Gastrocnemius medialis (tissue), 4 donors: ENCODE results near the gene C14orf39. TPM values are rescaled to one million over a fixed set of nuclear protein-coding genes. Genes with fewer than 3 reads are reported as not detected.
A peak's percentile ranks its signal among the peaks of the same experiment; 100 is the strongest.
"Not testable (repeated sequence)": the region's sequence is repeated elsewhere in the genome, so short reads cannot be mapped to it uniquely, and the experiment has no call there.

ENCODE experiments used
- ATAC-seq, 2 donors: fragments of 150-250 bp; one replicate each; pipeline ENCODE4 v1.9.1; 2016
- DNase-seq, 2 donors: peaks; one replicate each; pipeline ENCODE4 v3.0.0-alpha.2; 2019
- H3K27ac ChIP-seq, 4 donors: fragments of 200-600 bp; sonication (generic); 1 replicate in 1 of 4; 2 replicates in 3 of 4; pipeline ENCODE4 v1.5.1; 2016 to 2018; ENCODE audit warnings: mild to moderate bottlenecking in 2 of 4, moderate library complexity in 1 of 4
- H3K27me3 ChIP-seq, 3 donors: fragments of 200-600 bp; sonication (generic) in 2 of 3; 1 replicate in 1 of 3; 2 replicates in 2 of 3; pipeline versions ENCODE4 v1.5.1 to v1.6.0; 2016 to 2019; ENCODE audit warnings: mild to moderate bottlenecking in 1 of 3, moderate library complexity in 1 of 3
- H3K36me3 ChIP-seq, 2 donors: fragments of 200-600 bp; sonication (generic) in 1 of 2; one replicate each; pipeline ENCODE4 v1.5.1; 2017 to 2018
- H3K4me1 ChIP-seq, 2 donors: fragments of 200-600 bp; sonication (generic) in 1 of 2; one replicate each; pipeline ENCODE4 v1.5.1; 2016 to 2017; ENCODE audit warnings: mild to moderate bottlenecking in 2 of 2
- H3K4me3 ChIP-seq, 4 donors: fragments of 200-600 bp; sonication (generic) in 3 of 4; 1 replicate in 1 of 4; 2 replicates in 3 of 4; pipeline ENCODE4 v1.5.1; 2016 to 2019; ENCODE audit warnings: mild to moderate bottlenecking in 2 of 4
- H3K9me3 ChIP-seq, 3 donors: fragments of 200-600 bp; sonication (generic) in 2 of 3; 1 replicate in 1 of 3; 2 replicates in 2 of 3; pipeline ENCODE4 v1.5.1; 2016 to 2019
- CTCF ChIP-seq, 5 experiments: fragments of 450-650 bp in 3 of 5; fragments of 200-600 bp in 2 of 5; sonication (generic) in 2 of 5; IDR thresholded peaks in 4 of 5; conservative IDR thresholded peaks in 1 of 5; 1 replicate in 4 of 5; 2 replicates in 1 of 5; pipeline ENCODE4 v1.5.1; 2016 to 2019; ENCODE audit warnings: antibody characterized with exemption in 5 of 5, mild to moderate bottlenecking in 3 of 5, moderate library complexity in 3 of 5
- POLR2A ChIP-seq, 2 donors: fragments of 450-650 bp; IDR thresholded peaks; one replicate each; pipeline ENCODE4 v1.6.1; 2017; ENCODE audit warnings: antibody characterized with exemption in 2 of 2, mild to moderate bottlenecking in 2 of 2, moderate library complexity in 2 of 2
- in situ Hi-C, 4 donors: fragments of 200-750 bp; cut with MboI; loops; one replicate each; pipeline versions ENCODE4 v1.15.0 to v1.8.0; 2017; ENCODE audit warnings: low sequenced_read_pairs in 4 of 4
- intact Hi-C: fragments of 100-400 bp; cut with DNase I; formaldehyde crosslinking; loops from one replicate; pipeline ENCODE4 v1.15.1; 2023; ENCODE audit warnings: low total_unique reads
- total RNA-seq, 4 donors: library from RNA; depleted of rRNA; stranded (reverse); fragments of >200 nt; gene quantifications; one replicate each; pipeline versions ENCODE4 v1.1.0 to v1.2.3, GENCODE V29; 2016

The C14orf39 gene
- total RNA-seq, 4 donors from 2014 or later, result 1.1 to 3.3 (median 2.4) TPM

- no peaks in the 10 kb centered on the region for H3K36me3 ChIP-seq
- H3K27me3 ChIP-seq, result no peaks in the 10 kb centered on the region
- DNase-seq (no peak), ATAC-seq (no peak)
- intact Hi-C loops, result no loop called here
- no peak overlapping the region for H3K27ac ChIP-seq
- no peaks in the 10 kb centered on the region for H3K4me1 ChIP-seq
- TF ChIP-seq CTCF (IDR thresholded peaks at IDR 0.05 in 4 of 5, conservative IDR thresholded peaks at IDR 0.05 in 1 of 5), result no peak
- no peak for TF ChIP-seq POLR2A (IDR thresholded peaks at IDR 0.05)
- H3K4me3 ChIP-seq, result no peak overlapping the region
- no peaks in the 10 kb centered on the region for H3K9me3 ChIP-seq
- in situ Hi-C loops, result no loop called here
These were observed 65.8 kb downstream of the C14orf39 start for GRCh38 chr14:60420050-60420449.

GRCh38 chr14:60397550-60397949 is 88.3 kb downstream of the C14orf39 start:
- H3K4me3 ChIP-seq, H3K27ac ChIP-seq, intact Hi-C loops, DNase-seq, H3K9me3 ChIP-seq, H3K27me3 ChIP-seq, H3K4me1 ChIP-seq, H3K36me3 ChIP-seq, in situ Hi-C loops: not testable (repeated sequence)
- peak in 1 of 2 donors; percentile 66 for ATAC-seq

- Histone ChIP-seq H3K4me1 (no peaks in the 10 kb centered on the region), H3K9me3 (peaks cover 0 to 5% (median 0%) of the 10 kb centered on the region in 3 donors), H3K27ac (no peak overlapping the region), H3K27me3 (no peaks in the 10 kb centered on the region), H3K36me3 (no peaks in the 10 kb centered on the region), H3K4me3 (no peak overlapping the region)
- ATAC-seq, result no peak
- intact Hi-C loops (no loop called here), in situ Hi-C loops (no loop called here)
- TF ChIP-seq POLR2A (IDR thresholded peaks at IDR 0.05) (no peak), CTCF (IDR thresholded peaks at IDR 0.05 in 4 of 5, conservative IDR thresholded peaks at IDR 0.05 in 1 of 5) (no peak)
- DNase-seq, result no peak
These were observed 89.0 kb downstream of the C14orf39 start for GRCh38 chr14:60396718-60397343.

Other genes with a start within 250 kb of the C14orf39 start
- gene PPM1A, start 236.8 kb downstream of the C14orf39 start, total RNA-seq, result 100 to 1,000 TPM in 1 of 4 donors, 10 to 100 TPM in 3; 81.2 to 107 (median 86.1) TPM
- under 1 TPM in 3 of 4 donors, not detected in 1; 0.32 to 0.61 (median 0.40) TPM for gene SIX6, start 23.1 kb upstream of the C14orf39 start, total RNA-seq
- 10 to 100 TPM; 28.3 to 76.4 (median 56.3) TPM for gene SIX1, start 163.4 kb upstream of the C14orf39 start, total RNA-seq
- 10 to 100 TPM; 27.8 to 62.6 (median 46.1) TPM for gene SIX4, start 238.3 kb upstream of the C14orf39 start, total RNA-seq
- 10 to 100 TPM; 50.1 to 69.2 (median 62.0) TPM for gene MNAT1, start 248.7 kb upstream of the C14orf39 start, total RNA-seq